HG03575 (cell line): Measurements from ENCODE around the gene ECEL1.

Experiments used
- ATAC-seq: cut with Tn5 transposase; IDR thresholded peaks from one replicate; pipeline ENCODE4 v1.9.1; 2021; ENCODE audit not compliant: unreplicated experiment, insufficient number of reproducible peaks, low FRiP score; ENCODE audit errors: extremely low read depth

ECEL1 gene

DNA sequence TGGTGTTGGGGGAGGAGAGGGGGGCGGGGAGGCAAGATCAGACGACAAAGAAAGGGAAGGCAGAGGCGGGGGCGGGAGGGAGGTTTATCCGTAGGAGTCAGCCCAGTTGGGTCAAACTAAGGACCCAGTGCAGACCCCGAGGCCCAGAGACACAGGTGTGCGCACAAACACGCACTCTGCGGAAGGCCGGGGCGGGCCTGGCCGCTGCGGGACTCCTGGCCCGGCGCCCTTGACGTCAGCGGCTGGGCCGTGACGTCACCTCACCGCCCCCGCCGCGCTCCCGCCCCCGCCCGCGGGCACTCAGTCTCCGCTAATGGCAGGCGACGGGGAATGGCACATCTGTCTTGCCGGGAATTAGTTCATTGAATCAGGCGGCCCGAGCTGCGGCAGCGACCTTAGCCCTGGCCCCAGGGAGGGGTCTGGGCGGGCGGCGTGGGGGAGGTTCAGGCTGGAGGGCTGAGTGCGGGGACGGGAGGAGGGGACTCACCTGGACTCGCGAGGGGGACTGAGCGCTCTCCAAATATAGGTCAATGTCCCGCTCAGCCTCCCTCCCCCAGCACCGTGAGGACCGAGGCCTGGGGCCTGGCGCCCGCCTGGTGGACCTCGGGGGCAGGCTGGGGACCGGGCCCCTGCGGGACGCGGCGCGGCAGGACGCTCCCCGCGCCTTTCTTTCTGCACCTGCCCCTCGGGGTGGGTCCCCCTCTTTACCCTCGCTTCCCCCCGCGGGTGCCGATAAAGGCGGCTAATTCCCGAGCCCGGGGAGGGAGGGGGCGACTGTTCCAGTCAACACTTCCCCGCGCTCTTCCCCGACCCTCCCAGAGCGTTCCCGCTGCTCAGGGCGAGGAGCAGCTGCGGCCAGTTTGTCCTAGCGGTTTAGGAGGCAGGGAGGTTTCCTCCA, 15.5 kb upstream of the ECEL1 start:
- no peak for ATAC-seq

DNA sequence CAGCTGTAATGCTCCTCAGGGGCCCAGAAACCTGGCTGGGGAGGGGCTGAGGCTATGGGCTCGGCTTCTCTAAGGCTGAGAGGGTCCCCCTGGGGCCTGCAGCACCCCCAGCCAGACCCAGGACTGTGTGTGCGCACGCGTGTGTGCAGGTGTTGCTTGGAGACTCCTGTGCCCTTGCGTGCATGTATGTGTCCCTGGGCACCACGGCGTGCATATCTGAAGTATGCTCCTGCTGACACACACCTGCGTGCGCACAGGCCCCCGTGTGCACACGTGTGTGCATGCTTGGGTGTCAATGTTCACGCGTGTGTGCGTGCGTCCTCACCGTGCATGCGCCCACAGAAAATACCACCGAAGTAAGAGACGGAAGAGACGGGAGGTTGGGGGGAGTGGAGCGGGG, 14.9 kb upstream of the ECEL1 start:
- no peak for ATAC-seq

GRCh38 chr2:232501794-232502390, 14.3 kb upstream of the ECEL1 start:
- no peak for ATAC-seq

GRCh38 chr2:232501331-232501771, 13.7 kb upstream of the ECEL1 start:
- no peak for ATAC-seq

DNA sequence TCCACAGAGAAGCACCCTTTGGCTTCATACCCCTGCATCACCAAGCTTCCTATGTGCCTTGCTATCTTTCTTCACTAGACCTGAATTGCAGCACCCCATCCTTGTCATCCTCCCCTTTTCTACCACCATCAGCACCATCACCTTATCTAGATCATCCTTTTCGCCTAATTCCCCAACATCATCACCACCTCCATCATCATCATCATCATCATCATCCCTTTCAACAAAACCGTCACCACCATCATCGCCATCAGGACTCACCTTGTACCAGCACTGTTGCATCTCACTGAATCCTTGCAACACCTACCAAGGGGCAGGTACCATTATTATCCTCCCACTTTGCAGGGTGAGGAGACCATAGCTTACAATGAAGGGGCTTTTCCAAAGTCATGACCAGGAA, 10.8 kb upstream of the ECEL1 start:
- no peak for ATAC-seq

- ATAC-seq: no peak
Measured at GRCh38 chr2:232497348-232497747, 9.7 kb upstream of the ECEL1 start.

DNA sequence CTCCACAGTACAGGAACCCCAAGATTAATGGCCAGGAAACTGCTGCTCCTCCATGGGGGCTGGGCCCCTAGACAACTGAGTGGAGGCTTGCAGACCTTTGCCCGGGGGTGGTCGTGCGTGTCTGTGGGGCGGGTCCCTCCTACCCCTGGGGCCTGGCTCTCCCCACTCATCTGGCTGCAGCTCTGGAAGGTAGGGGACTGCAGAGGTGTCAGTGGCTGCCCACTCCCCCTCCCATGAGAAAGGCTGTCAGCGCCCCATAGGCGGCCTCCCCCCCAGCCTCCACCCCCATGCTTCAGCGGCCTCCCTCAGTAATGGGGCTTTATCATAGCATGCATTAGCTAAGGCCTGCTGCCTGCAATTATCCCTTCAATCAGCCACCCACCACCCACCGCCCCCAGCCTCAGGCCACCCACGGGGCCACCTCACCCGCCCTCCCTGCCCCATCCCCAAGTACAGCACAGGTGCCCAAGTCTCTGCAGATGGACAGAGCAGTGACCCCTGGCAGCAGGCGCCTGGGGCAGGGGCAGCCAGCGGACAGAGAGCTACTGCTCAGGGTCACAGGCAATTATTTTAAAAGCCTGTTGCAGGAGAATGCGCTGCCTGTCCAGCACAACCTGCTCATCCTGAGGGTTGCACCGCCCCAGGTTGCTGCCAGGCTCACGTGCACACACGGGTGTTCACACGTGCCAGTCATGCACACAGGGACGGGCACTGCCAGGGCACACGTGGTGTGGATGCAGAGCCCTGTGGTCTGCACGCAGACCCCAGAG, 9.1 kb upstream of the ECEL1 start:
- no peak for ATAC-seq

GRCh38 chr2:232495292-232495691, 7.7 kb upstream of the ECEL1 start:
- no peak for ATAC-seq

- ATAC-seq: no peak
Measured at GRCh38 chr2:232494542-232494941, 6.9 kb upstream of the ECEL1 start.

GRCh38 chr2:232493701-232494474, 6.3 kb upstream of the ECEL1 start:
- no peak for ATAC-seq

DNA sequence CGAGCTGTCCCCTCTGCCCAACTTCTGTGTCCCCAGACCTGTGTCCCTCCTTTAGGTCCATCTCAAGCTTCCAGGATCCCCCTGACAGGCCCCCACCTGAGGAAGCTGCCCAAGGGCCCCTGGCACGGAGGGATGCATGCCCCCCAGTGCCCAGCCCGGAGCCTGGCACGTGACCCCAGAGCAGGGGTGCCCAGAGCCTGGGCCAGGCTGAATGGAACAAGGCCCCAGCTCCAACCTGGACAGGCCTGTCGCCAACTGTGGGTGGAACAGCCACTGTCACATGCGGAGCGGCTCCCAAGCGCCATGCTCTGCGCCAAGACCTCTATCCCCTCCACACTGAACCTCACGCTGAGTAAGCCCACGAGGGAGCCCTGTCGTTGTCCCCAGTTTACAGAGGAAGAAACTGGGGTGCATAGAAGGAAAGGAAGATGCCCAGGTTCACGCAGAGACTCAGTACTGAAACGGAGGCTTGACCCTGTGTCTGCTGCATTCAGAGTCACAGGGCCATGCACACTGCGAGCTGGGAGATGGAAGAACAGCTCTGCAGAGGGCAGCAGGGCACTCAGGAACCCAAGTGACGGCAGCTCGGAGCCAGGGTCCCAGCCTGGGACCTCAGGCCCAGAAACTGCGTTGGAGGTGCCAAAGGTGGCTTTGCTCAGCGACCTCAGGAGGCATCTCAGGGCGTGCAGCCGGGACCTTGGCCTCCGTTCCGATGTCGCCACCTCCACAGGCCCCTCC, 5.5 kb upstream of the ECEL1 start:
- ATAC-seq: no peak

DNA sequence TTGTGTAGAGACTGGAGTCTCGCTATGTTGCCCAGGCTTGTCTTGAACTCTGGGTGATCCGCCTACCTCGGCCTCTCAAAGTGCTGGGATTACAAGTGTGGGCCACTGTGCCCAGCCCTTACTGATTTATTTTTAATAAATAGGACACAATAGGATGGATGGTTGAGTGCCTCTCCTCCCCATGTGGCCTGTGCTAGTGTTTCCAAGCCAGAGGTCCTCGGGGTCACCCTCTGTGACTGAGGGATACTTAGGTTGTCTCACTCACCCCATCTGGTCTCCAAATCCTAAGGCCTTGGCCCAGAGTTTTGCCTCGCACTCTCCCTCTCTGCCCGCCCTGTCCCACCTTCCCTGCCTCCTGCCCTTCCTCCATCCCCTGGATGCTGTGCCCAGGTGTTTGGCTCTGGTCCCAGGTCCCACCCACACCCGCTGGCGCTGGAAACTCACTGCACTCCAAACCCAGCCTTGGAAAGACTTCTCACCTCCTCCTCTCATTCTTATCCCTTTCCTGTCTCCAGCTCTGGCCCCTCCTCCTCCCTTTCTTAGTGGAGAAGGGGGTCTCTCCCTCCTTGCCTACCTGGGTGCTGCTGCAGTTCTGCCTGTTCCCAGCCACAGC, 4.7 kb upstream of the ECEL1 start:
- no peak for ATAC-seq

DNA sequence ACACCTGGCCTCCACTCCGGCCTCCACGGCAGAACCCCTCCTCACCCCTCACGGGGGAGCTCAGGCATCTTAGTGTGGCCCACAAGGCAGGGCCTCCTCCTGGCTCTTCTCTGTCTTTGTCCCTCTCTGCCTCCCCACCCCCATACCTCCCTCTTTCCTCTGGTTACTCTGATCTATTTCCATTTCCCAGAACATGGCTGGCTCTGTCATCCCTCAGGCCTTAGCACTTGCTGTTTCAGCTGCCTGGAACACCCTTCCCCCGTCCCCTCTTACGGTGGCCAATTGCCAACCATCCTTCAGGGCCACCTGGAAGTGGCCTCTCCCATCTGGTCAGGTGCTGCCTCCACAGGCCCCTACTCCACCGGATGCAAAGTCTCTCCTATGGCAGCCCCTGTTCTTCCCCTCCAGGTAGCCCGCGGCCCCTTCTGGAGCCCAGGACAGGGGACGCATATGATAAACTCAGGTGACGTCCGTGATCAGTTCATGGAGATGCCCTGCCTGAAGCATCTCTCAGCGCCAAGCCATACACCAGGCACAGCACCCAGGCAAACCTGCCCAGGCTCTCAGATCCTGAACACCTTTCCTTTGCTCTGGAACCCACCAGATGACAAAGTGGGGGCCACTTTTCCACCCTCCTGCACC, 3.6 kb upstream of the ECEL1 start:
- ATAC-seq: no peak

- ATAC-seq: no peak
Measured at GRCh38 chr2:232490221-232491138, 2.8 kb upstream of the ECEL1 start.

GRCh38 chr2:232489516-232490220, 2.0 kb upstream of the ECEL1 start:
- ATAC-seq: no peak

- ATAC-seq: no peak
Measured at GRCh38 chr2:232488721-232489300, 1.2 kb upstream of the ECEL1 start.
